CD4-positive, CD25-positive, alpha-beta regulatory T cell (primary cell): ENCODE measurements around the gene RAB29. TPM values are rescaled to one million over a fixed set of nuclear protein-coding genes. Genes with fewer than 3 reads are reported as not detected.

ENCODE experiments used
- ATAC-seq, 2 donors: fragments of 150-1000 bp; cut with Tn5 transposase; one replicate each; pipeline ENCODE4 v1.10.0; 2021; ENCODE audit warnings: low read depth in 2 of 2, moderate number of reproducible peaks in 2 of 2, moderate library complexity in 1 of 2
- DNase-seq, 3 donors: peaks; one replicate each; pipeline versions ENCODE4 v3.0.0 to v3.0.0-alpha.2; 2012 to 2022; ENCODE audit warnings: mixed read lengths in 1 of 3
- H3K27ac ChIP-seq: one replicate; pipeline ENCODE4 v1.7.0; 2013; ENCODE audit warnings: mild to moderate bottlenecking, low read length; ENCODE audit not compliant: insufficient read depth, poor library complexity, severe bottlenecking
- H3K27me3 ChIP-seq: one replicate; pipeline ENCODE4 v1.7.0; 2013; ENCODE audit warnings: low read length; ENCODE audit not compliant: control insufficient read depth, insufficient read depth
- H3K36me3 ChIP-seq: one replicate; pipeline ENCODE4 v1.7.0; 2013; ENCODE audit warnings: mild to moderate bottlenecking, low read length, moderate library complexity; ENCODE audit not compliant: control insufficient read depth, insufficient read depth
- H3K4me1 ChIP-seq: 2 replicates; pipeline ENCODE4 v1.7.0; 2013; ENCODE audit warnings: mild to moderate bottlenecking, low read length; ENCODE audit not compliant: insufficient read depth, control insufficient read depth, poor library complexity, severe bottlenecking
- H3K4me3 ChIP-seq: one replicate; pipeline ENCODE4 v1.7.0; 2013; ENCODE audit warnings: low read depth, mild to moderate bottlenecking, low read length, moderate library complexity
- H3K9me3 ChIP-seq, 2 experiments: 1 replicate in 1 of 2; 2 replicates in 1 of 2; pipeline ENCODE4 v1.7.0; 2013; ENCODE audit warnings: low read length in 2 of 2, mild to moderate bottlenecking in 1 of 2, moderate library complexity in 1 of 2; ENCODE audit not compliant: control insufficient read depth in 2 of 2
- H3K27ac Mint-ChIP-seq, 3 donors: one replicate each; pipeline ENCODE4 v1.8.0; 2020 to 2022; ENCODE audit warnings: mild to moderate bottlenecking in 3 of 3, mixed read lengths in 3 of 3, moderate library complexity in 2 of 3
- H3K27me3 Mint-ChIP-seq: one replicate; pipeline ENCODE4 v1.8.0; 2022; ENCODE audit warnings: mild to moderate bottlenecking, mixed read lengths
- H3K36me3 Mint-ChIP-seq: one replicate; pipeline ENCODE4 v1.8.0; 2020; ENCODE audit warnings: mixed read lengths
- H3K4me1 Mint-ChIP-seq, 4 donors: one replicate each; pipeline ENCODE4 v1.8.0; 2020 to 2022; ENCODE audit warnings: mixed read lengths in 4 of 4, mild to moderate bottlenecking in 1 of 4
- H3K4me3 Mint-ChIP-seq, 4 donors: one replicate each; pipeline ENCODE4 v1.8.0; 2020 to 2022; ENCODE audit warnings: mild to moderate bottlenecking in 4 of 4, mixed read lengths in 4 of 4, moderate library complexity in 3 of 4
- H3K9me3 Mint-ChIP-seq, 7 donors: one replicate each; pipeline ENCODE4 v1.8.0; 2020 to 2022; ENCODE audit warnings: mixed read lengths in 7 of 7, mild to moderate bottlenecking in 3 of 7, moderate library complexity in 2 of 7
- polyA plus RNA-seq, 4 donors: library from polyadenylated mRNA; unstranded; fragments of 300-500 nt; fragmentation: Illumina TruSeq; gene quantifications; one replicate each; pipeline ENCODE4 v1.2.3, GENCODE V29; 2021
- total RNA-seq: library from RNA; stranded (reverse); gene quantifications from one replicate; pipeline ENCODE4 v1.2.3, GENCODE V29; 2022

Gene RAB29
- total and polyA plus RNA-seq, 5 donors from 2014 or later: 37.0 to 119 (median 98.2) TPM

GRCh38 chr1:205794011-205794730 is 18.9 kb upstream of the RAB29 start:
- Histone ChIP-seq H3K27me3 (no peaks in the 10 kb centered on the region), H3K27ac (no peak overlapping the region), H3K4me1 (no peaks in the 10 kb centered on the region), H3K9me3 (no peaks in the 10 kb centered on the region), H3K36me3 (peaks cover 88% of the 10 kb centered on the region), H3K4me3 (no peak overlapping the region)
- DNase-seq: no peak
- no peak for ATAC-seq
- Mint-ChIP-seq H3K9me3 (no peaks in the 10 kb centered on the region), H3K36me3 (peaks cover 49% of the 10 kb centered on the region), H3K27me3 (no peaks in the 10 kb centered on the region), H3K4me1 (peaks cover 0 to 5% (median 0%) of the 10 kb centered on the region in 4 donors), H3K4me3 (no peak overlapping the region), H3K27ac (peak overlapping the region in 1 of 3 donors; percentile 75)

DNA sequence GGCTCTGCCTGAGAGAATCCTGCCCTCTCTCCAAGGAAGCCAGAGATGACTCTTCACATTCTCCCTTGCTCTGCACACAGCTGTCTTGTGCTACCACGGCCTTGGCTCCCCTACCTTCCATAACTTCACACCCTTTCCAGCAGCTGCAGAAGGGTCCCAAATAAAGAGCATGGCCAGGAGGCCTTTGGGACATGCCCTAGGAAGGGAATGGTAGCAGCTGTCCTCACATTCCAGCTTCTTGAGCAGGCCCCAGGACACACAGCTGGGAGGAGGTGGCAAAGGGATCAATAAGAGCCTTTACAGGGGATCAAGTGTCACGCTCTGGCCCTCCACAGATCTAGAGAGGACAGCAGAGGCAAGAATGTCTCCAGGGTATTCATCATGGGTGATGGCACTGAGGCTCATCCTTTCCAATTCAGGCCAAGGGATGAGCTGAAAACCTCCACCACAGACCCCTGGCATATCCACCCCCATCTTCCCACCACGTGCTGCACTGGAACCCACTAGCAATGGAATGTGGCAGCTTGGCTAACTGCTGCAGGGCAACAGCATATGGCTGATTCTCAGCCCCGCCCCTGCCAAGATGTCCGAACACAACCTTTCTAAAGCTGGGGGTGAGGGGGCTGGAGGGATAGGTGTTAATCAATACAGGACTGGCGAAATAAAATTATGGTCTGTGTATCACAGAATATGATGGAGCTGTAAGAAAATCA is 17.8 kb upstream of the RAB29 start:
- H3K4me3 ChIP-seq: no peak overlapping the region
- Mint-ChIP-seq H3K4me3 (no peak overlapping the region), H3K27ac (peak overlapping the region in 1 of 3 donors; percentile 43), H3K36me3 (peaks cover 41% of the 10 kb centered on the region), H3K27me3 (no peaks in the 10 kb centered on the region), H3K4me1 (peaks cover 0 to 3% (median 0%) of the 10 kb centered on the region in 4 donors), H3K9me3 (no peaks in the 10 kb centered on the region)
- H3K27me3 ChIP-seq: no peaks in the 10 kb centered on the region
- no peak for ATAC-seq
- DNase-seq: no peak
- peaks cover 79% of the 10 kb centered on the region for H3K36me3 ChIP-seq
- H3K4me1 ChIP-seq: no peaks in the 10 kb centered on the region
- no peaks in the 10 kb centered on the region for H3K9me3 ChIP-seq
- H3K27ac ChIP-seq: no peak overlapping the region

DNA sequence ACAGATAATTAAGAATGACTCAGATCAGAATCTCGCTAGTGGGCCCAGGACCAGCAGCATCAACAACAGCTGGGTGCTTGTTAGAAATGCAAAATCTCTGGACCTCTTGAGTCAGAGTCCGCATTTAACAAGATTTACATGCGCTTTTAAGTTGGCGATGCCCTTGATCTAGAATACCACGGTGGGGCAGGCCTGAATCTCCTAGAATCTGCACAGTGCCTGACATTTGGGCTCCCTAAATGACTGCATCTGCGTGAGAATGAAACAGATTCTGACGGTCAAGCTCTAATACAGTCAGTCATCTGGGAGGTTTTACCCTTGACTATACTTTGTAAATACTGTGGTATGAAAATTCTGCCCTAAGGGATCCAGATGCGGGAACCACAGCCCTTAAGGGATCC is 17.2 kb upstream of the RAB29 start:
- H3K4me3 ChIP-seq: no peak overlapping the region
- Mint-ChIP-seq H3K4me1 (peaks cover 0 to 2% (median 0%) of the 10 kb centered on the region in 4 donors), H3K9me3 (peaks cover 0 to 2% (median 0%) of the 10 kb centered on the region in 7 donors), H3K36me3 (peaks cover 36% of the 10 kb centered on the region), H3K4me3 (no peak overlapping the region), H3K27ac (no peak overlapping the region), H3K27me3 (no peaks in the 10 kb centered on the region)
- H3K4me1 ChIP-seq: no peaks in the 10 kb centered on the region
- ATAC-seq (no peak), DNase-seq (no peak)
- H3K27me3 ChIP-seq: no peaks in the 10 kb centered on the region
- H3K9me3 ChIP-seq: no peaks in the 10 kb centered on the region
- H3K36me3 ChIP-seq: peaks cover 73% of the 10 kb centered on the region
- H3K27ac ChIP-seq: no peak overlapping the region

GRCh38 chr1:205791568-205792180 is 16.4 kb upstream of the RAB29 start:
- Mint-ChIP-seq H3K4me1 (peaks cover 0 to 2% (median 0%) of the 10 kb centered on the region in 4 donors), H3K4me3 (no peak overlapping the region), H3K36me3 (peaks cover 31% of the 10 kb centered on the region), H3K27ac (peak overlapping the region in 1 of 3 donors; percentile 27), H3K9me3 (peaks cover 0 to 2% (median 0%) of the 10 kb centered on the region in 7 donors), H3K27me3 (no peaks in the 10 kb centered on the region)
- DNase-seq (peak; percentile 47 to 64 (median 62)), ATAC-seq (peak; percentile 80 to 88)
- H3K4me3 ChIP-seq: no peak overlapping the region
- H3K4me1 ChIP-seq: no peaks in the 10 kb centered on the region
- no peaks in the 10 kb centered on the region for H3K27me3 ChIP-seq
- H3K27ac ChIP-seq: no peak overlapping the region
- H3K9me3 ChIP-seq: no peaks in the 10 kb centered on the region
- peaks cover 65% of the 10 kb centered on the region for H3K36me3 ChIP-seq

- H3K9me3 Mint-ChIP-seq: peaks cover 0 to 2% (median 0%) of the 10 kb centered on the region in 7 donors
- H3K27me3 ChIP-seq: no peaks in the 10 kb centered on the region
- H3K36me3 Mint-ChIP-seq: peaks cover 18% of the 10 kb centered on the region
- H3K4me1 ChIP-seq: peaks cover 5% of the 10 kb centered on the region
- DNase-seq: no peak
- H3K4me3 Mint-ChIP-seq: no peak overlapping the region
- H3K27ac ChIP-seq: no peak overlapping the region
- no peak for ATAC-seq
- no peaks in the 10 kb centered on the region for H3K27me3 Mint-ChIP-seq
- H3K4me3 ChIP-seq: no peak overlapping the region
- peaks cover 26% of the 10 kb centered on the region for H3K36me3 ChIP-seq
- H3K9me3 ChIP-seq: no peaks in the 10 kb centered on the region
- H3K4me1 Mint-ChIP-seq: peaks cover 0 to 11% (median 6%) of the 10 kb centered on the region in 4 donors
- H3K27ac Mint-ChIP-seq: no peak overlapping the region
Measured at GRCh38 chr1:205787287-205787916, 12.1 kb upstream of the RAB29 start.

DNA sequence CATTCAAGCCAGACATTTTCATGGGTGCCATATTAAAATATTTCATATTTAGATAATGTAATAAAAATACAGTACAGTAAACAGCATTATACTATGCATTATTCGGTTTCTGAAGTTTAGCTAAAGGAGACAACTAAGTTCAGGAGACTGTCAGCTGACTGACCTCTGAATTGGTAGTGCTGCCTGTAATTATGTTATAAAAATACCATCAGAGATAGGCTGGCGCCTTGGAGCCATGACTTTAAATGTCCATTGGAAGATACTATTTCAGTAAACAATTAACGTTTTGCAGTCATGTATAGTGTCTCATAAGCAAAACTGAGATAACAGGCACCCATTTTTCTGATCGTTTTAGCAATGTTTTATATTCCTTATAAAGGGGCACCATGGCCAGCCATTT is 11.3 kb upstream of the RAB29 start:
- H3K4me3 Mint-ChIP-seq: no peak overlapping the region

DNA sequence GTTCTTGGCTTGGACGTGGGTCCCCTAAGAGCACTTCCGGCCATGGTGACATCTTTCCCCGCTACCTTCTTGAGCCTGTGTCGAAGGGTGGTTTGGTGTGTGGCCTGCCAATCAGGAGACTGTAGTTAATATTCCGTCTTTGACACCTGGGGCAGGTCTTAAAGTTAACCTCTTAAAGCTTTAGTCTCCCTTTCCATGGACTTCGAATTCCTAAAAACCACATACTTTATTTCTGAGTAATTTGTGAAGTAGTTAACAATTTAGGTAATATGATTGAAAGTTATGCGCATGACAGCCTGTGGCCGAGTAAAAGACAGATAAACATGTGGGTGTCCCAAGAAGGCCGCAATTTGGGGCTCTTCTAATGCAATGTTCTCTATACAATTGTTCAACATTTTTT is 10.2 kb upstream of the RAB29 start:
- H3K9me3 ChIP-seq: no peaks in the 10 kb centered on the region
- ATAC-seq (no peak), DNase-seq (no peak)
- H3K4me3 ChIP-seq: no peak overlapping the region
- Mint-ChIP-seq H3K4me1 (peaks cover 4 to 9% (median 6%) of the 10 kb centered on the region in 4 donors), H3K27me3 (no peaks in the 10 kb centered on the region), H3K27ac (no peak overlapping the region), H3K36me3 (peaks cover 13% of the 10 kb centered on the region), H3K9me3 (peaks cover 0 to 2% (median 0%) of the 10 kb centered on the region in 7 donors), H3K4me3 (no peak overlapping the region)
- H3K4me1 ChIP-seq: peaks cover 6% of the 10 kb centered on the region
- H3K27ac ChIP-seq: no peak overlapping the region
- H3K36me3 ChIP-seq: peaks cover 9% of the 10 kb centered on the region
- no peaks in the 10 kb centered on the region for H3K27me3 ChIP-seq

More for the DNA sequence above, 11.3 kb upstream of the RAB29 start:
- H3K9me3 Mint-ChIP-seq: peaks cover 0 to 2% (median 0%) of the 10 kb centered on the region in 7 donors
- no peak overlapping the region for H3K27ac ChIP-seq
- H3K4me3 ChIP-seq: no peak overlapping the region
- peaks cover 0 to 10% (median 6%) of the 10 kb centered on the region in 4 donors for H3K4me1 Mint-ChIP-seq
- no peaks in the 10 kb centered on the region for H3K27me3 Mint-ChIP-seq
- no peak overlapping the region for H3K27ac Mint-ChIP-seq
- DNase-seq: no peak
- peaks cover 20% of the 10 kb centered on the region for H3K36me3 ChIP-seq
- H3K4me1 ChIP-seq: peaks cover 6% of the 10 kb centered on the region
- H3K27me3 ChIP-seq: no peaks in the 10 kb centered on the region
- no peak for ATAC-seq
- H3K36me3 Mint-ChIP-seq: peaks cover 18% of the 10 kb centered on the region
- H3K9me3 ChIP-seq: no peaks in the 10 kb centered on the region
